ENCODE measurements around the gene RUNX1.

Gene RUNX1

DNA sequence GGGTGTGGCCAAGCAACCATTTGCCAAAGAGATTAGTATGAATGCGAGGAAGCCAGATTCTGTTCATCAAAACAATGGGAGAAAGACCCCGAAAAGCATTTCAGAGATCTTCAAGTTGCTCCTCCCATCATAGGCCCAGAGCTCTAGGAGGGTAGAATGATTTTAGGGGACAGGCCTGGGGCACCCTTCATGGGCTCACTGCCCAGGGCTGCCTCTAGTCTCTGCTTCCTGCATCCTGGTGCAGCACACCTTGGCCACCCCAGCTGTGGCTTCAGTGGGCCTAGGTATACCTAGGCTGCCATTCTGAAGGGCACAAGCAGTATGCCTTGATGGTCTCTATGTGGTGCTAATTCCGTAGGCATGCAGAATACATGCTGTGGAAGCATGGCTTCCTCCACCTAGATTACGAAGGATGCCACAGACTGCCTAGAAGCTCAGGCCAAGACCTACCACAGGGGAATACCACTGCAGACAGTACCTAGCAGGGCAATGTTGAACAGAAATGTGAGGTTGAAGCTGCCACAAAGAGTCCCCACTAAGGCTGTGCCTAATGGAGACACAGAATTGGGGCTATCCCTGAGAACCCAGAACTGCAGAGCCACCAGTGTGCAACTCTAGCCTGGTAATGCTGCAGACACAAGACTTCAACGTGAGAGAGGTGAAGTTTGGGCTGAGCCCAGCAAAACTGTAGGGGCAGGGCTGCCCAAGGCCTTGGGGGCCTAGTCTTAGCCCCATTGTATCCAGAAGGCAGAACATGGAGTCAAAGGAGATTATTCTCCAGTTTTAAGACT, 221.5 kb downstream of the RUNX1 start:
- Histone ChIP-seq H3K27ac (peak overlapping the region in 1 of 2 donors; percentile 70), H3K4me3 (no peak overlapping the region)
- DNase-seq (ENCODE audit: low spot score), result no peak
- TF ChIP-seq, protein P1, sequence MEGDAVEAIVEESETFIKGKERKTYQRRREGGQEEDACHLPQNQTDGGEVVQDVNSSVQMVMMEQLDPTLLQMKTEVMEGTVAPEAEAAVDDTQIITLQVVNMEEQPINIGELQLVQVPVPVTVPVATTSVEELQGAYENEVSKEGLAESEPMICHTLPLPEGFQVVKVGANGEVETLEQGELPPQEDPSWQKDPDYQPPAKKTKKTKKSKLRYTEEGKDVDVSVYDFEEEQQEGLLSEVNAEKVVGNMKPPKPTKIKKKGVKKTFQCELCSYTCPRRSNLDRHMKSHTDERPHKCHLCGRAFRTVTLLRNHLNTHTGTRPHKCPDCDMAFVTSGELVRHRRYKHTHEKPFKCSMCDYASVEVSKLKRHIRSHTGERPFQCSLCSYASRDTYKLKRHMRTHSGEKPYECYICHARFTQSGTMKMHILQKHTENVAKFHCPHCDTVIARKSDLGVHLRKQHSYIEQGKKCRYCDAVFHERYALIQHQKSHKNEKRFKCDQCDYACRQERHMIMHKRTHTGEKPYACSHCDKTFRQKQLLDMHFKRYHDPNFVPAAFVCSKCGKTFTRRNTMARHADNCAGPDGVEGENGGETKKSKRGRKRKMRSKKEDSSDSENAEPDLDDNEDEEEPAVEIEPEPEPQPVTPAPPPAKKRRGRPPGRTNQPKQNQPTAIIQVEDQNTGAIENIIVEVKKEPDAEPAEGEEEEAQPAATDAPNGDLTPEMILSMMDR (IDR thresholded peaks at IDR 0.05), result no peak

DNA sequence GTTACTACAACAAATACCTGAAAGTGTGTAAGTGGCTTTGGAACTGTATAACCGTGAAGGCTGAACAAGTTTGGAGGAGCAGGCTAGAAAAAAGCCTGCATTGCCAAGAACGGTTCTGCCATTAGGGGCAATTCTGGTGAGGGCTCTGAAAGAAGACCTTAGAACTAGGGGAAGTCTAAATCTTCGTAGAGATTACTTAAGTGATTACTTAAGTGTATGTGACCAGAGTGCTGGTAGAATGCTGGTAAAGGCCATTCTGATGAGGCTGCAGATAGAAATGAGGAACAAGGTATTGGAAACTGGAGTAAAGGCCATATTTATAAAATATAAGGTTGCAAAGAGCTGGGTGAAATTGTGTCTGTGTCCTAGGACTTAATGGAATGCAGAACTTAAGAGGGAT, 222.3 kb downstream of the RUNX1 start:
- H3K4me3 ChIP-seq, result no peak overlapping the region
- TF ChIP-seq, protein P1 (IDR thresholded peaks at IDR 0.05), result no peak
- no peak for DNase-seq (ENCODE audit: low spot score)
- no peak overlapping the region for H3K27ac ChIP-seq

DNA sequence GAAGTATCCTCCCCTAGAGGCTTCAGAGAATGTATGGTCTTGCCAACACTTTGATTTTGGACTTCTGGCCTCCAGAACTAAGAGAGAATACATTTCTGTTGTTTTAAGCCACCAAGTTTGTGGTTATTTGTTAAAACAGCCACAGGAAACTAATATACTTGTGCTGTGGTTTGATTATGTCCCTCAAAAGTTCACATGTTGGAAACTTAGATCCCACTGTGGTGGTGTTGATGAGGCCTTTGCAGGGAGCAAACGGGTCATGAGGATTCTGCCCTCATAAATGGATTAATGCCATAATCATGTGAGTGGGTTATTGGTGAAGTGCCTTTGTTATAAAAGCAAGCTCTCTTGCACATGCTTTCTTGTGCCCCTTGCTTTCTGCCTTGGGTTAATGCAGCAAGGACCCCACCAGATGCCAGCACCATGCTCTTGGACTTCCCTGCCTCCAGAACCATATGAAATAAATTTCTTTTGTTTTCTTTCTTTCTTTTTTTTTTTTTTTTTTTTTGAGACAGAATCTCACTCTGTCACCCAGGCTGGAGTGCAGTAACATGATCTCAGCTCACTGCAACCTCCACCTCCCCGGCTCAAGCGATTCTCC, 223.1 kb downstream of the RUNX1 start:
- TF ChIP-seq, protein P1 (IDR thresholded peaks at IDR 0.05), result no peak

DNA sequence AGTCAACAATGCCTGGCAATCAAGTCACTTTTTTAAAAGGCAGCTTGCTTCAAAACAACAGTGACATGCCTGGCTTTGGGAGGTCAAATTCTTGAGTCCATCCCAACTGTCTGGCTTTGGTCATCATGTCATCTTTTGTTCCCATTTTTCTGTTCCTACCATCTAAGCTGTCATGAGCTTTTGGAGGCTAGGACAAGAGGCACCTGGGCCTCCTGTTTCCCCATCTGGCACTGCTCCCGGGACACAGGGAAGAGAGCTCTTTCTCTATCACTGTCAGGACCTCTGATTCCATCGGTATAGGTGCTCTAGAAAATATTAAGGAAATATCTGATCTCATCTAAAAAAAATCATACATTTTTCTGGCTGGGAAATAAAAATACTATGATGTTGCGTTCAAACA, 224.0 kb downstream of the RUNX1 start:
- TF ChIP-seq, protein P1 (IDR thresholded peaks at IDR 0.05), result no peak
- DNase-seq (ENCODE audit: low spot score), result no peak

More for the DNA sequence above, 223.1 kb downstream of the RUNX1 start:
- Histone ChIP-seq H3K4me3 (no peak overlapping the region), H3K27ac (no peak overlapping the region)
- DNase-seq (ENCODE audit: low spot score), result no peak

DNA sequence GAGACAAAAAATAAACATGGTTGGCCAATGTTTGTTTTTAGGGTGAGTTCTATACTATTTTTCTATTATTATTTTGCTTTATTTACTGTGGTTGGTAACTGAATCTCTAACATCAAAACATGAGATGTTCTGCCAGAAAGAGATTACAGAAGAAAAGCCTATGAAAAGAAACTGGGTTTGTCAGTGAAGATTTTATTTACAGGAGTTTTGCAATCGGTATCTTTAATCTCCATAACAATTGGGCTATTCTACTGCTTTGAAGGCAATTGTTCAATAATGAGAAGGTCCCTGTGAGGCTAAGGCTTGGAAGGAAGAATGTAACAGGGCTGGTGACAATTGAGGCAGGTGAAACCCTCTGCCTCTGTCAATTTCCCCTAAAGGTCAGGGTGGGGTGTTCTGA, 224.8 kb downstream of the RUNX1 start:
- Histone ChIP-seq H3K27ac (no peak overlapping the region), H3K4me3 (no peak overlapping the region)
- DNase-seq (ENCODE audit: low spot score), result no peak
- TF ChIP-seq, protein P1 (IDR thresholded peaks at IDR 0.05), result no peak

More for the DNA sequence above, 224.0 kb downstream of the RUNX1 start:
- Histone ChIP-seq H3K27ac (no peak overlapping the region), H3K4me3 (no peak overlapping the region)

DNA sequence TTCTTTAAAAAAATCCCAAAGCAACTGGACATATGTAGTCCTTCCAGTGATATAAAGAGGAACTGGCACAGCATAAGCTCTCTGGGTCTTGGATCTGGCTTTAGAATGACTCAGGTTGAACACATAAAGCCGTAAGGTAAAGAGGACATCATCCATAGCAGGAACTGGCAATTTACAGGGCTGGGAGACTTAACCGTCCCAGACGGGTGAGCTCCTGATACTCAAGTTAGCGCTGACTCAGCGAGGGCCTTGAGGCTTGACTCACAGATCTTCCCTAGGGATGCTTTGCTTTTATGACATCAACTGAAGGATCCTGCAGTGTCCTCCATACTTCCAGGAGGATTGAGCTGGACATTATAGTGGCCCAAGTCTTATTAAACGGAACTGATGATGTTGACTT, 226.2 kb downstream of the RUNX1 start:
- TF ChIP-seq, protein P1 (IDR thresholded peaks at IDR 0.05), result no peak
- no peak for DNase-seq (ENCODE audit: low spot score)
- H3K4me3 ChIP-seq, result no peak overlapping the region
- H3K27ac ChIP-seq, result no peak overlapping the region

DNA sequence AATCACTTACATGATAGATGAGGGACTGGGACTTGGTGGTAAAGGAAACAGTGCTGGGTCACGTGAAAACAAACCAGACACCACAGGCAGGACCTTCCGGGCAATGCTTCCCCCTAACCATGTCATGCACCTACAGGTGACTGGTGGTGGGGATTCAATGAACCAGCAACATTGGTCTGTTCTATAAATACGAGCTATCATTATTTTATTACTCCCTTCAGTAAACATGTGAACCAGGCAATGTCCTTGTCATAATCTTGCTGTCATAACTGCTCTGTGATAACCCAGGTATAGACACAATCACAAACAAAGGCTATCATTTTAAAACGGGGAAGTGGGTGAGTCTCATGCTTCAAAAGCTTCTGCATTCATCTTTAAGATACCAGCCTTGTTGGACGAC, 226.9 kb downstream of the RUNX1 start:
- Histone ChIP-seq H3K27ac (no peak overlapping the region), H3K4me3 (no peak overlapping the region)
- DNase-seq (ENCODE audit: low spot score), result no peak
- TF ChIP-seq, protein P1 (IDR thresholded peaks at IDR 0.05), result no peak
